Measurements from ENCODE around the gene ATP10B. TPM values are rescaled to one million over a fixed set of nuclear protein-coding genes. Genes with fewer than 3 reads are reported as not detected.

ATP10B gene
- total RNA-seq, 4 donors from 2014 or later = 9.0 to 45.9 (median 13.9) TPM

DNA sequence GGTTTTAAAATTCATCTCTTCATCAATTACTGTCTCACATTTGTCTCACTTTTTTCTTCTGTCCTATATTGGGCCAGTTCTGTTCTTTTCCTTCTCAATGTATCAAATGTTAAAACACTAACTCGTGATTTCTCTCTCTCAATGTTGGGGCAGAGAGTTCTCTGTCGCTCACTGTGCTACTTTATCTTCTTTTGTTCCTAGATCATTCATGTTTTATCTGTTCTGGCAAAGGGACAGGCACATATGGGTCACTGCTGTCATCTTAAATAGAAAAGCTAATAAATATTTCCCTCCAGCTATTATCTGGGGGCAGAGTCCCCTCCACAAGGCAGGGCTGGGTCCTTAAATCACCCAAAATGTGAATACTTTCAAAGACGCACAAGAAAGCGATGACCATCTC is 216.3 kb downstream of the ATP10B start:
- Histone ChIP-seq H3K27ac (no peak overlapping the region), H3K9me3 (no peaks in the 10 kb centered on the region), H3K27me3 (no peaks in the 10 kb centered on the region), H3K36me3 (peaks cover 0 to 71% (median 0%) of the 10 kb centered on the region in 3 donors), H3K4me1 (peaks cover 0 to 2% (median 0%) of the 10 kb centered on the region in 4 donors), H3K4me3 (no peak overlapping the region)
- DNase-seq (ENCODE audit: low spot score in 2 of 2) = no peak
- TF ChIP-seq, protein P1, sequence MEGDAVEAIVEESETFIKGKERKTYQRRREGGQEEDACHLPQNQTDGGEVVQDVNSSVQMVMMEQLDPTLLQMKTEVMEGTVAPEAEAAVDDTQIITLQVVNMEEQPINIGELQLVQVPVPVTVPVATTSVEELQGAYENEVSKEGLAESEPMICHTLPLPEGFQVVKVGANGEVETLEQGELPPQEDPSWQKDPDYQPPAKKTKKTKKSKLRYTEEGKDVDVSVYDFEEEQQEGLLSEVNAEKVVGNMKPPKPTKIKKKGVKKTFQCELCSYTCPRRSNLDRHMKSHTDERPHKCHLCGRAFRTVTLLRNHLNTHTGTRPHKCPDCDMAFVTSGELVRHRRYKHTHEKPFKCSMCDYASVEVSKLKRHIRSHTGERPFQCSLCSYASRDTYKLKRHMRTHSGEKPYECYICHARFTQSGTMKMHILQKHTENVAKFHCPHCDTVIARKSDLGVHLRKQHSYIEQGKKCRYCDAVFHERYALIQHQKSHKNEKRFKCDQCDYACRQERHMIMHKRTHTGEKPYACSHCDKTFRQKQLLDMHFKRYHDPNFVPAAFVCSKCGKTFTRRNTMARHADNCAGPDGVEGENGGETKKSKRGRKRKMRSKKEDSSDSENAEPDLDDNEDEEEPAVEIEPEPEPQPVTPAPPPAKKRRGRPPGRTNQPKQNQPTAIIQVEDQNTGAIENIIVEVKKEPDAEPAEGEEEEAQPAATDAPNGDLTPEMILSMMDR (IDR thresholded peaks at IDR 0.05) = no peak
- no peak for TF ChIP-seq POLR2A (IDR thresholded peaks at IDR 0.05)
- no peak for TF ChIP-seq EP300 (IDR thresholded peaks at IDR 0.05)
- 83 to 85% methylated on average over 4 of the region's 4 CpGs for WGBS, 2 donors

- TF ChIP-seq, protein P1 (IDR thresholded peaks at IDR 0.05) = no peak
- Histone ChIP-seq H3K36me3 (peaks cover 0 to 69% (median 0%) of the 10 kb centered on the region in 3 donors), H3K4me1 (peaks cover 0 to 8% (median 0%) of the 10 kb centered on the region in 4 donors), H3K27ac (no peak overlapping the region), H3K4me3 (no peak overlapping the region), H3K9me3 (no peaks in the 10 kb centered on the region), H3K27me3 (no peaks in the 10 kb centered on the region)
- WGBS, 2 donors = 73 to 80% methylated on average over 4 of the region's 4 CpGs
- DNase-seq (ENCODE audit: low spot score in 2 of 2) = no peak
Observed at GRCh38 chr5:160635046-160635445, 217.0 kb downstream of the ATP10B start.

DNA sequence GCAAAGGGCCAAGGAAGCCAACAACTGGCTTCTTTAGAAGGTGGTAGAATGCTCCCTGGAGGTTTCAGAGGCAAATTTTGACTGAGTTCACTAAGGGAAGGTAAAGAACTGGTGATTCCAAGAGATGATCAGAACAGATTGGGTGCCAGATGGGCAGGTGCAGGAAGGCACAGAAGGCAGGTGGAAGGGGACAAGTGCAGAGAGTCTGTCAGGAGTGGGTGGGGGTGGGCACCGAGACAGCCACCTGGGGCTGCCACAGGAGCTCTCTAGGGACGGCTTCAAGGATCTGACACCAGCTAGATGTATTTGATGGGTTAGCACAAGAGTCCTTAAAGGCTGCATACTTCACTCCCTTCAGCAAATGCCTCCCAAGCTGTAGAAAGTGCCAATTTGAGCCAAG is 223.0 kb downstream of the ATP10B start:
- Histone ChIP-seq H3K9me3 (no peaks in the 10 kb centered on the region), H3K27me3 (no peaks in the 10 kb centered on the region), H3K4me3 (no peak overlapping the region), H3K4me1 (peaks cover 0 to 20% (median 3%) of the 10 kb centered on the region in 4 donors), H3K36me3 (peaks cover 0 to 20% (median 0%) of the 10 kb centered on the region in 3 donors), H3K27ac (no peak overlapping the region)
- TF ChIP-seq, protein P1 (IDR thresholded peaks at IDR 0.05) = no peak
- TF ChIP-seq EP300 (IDR thresholded peaks at IDR 0.05) (no peak), POLR2A (IDR thresholded peaks at IDR 0.05) (no peak)
- 83 to 87% methylated on average over 2 of the region's 2 CpGs for WGBS, 2 donors
- DNase-seq (ENCODE audit: low spot score in 2 of 2) = no peak

GRCh38 chr5:160628619-160628968 is 223.4 kb downstream of the ATP10B start:
- TF ChIP-seq EP300 (IDR thresholded peaks at IDR 0.05) = no peak
- no peak for TF ChIP-seq POLR2A (IDR thresholded peaks at IDR 0.05)
- TF ChIP-seq, protein P1 (IDR thresholded peaks at IDR 0.05) = no peak
- Histone ChIP-seq H3K36me3 (peaks cover 0 to 16% (median 0%) of the 10 kb centered on the region in 3 donors), H3K27me3 (no peaks in the 10 kb centered on the region), H3K9me3 (no peaks in the 10 kb centered on the region), H3K4me3 (no peak overlapping the region), H3K4me1 (peaks cover 0 to 20% (median 3%) of the 10 kb centered on the region in 4 donors), H3K27ac (no peak overlapping the region)
- 31 to 33% methylated on average over 1 of the region's 1 CpG for WGBS, 2 donors
- no peak for DNase-seq (ENCODE audit: low spot score in 2 of 2)

GRCh38 chr5:160627921-160628618 is 223.9 kb downstream of the ATP10B start:
- TF ChIP-seq EP300 (IDR thresholded peaks at IDR 0.05) = no peak
- TF ChIP-seq, protein P1 (IDR thresholded peaks at IDR 0.05) = no peak
- no peak for TF ChIP-seq POLR2A (IDR thresholded peaks at IDR 0.05)
- H3K4me1 ChIP-seq = peaks cover 0 to 20% (median 3%) of the 10 kb centered on the region in 4 donors
- 42% methylated on average over 5 of the region's 5 CpGs for WGBS, 2 donors
- peaks cover 0 to 13% (median 0%) of the 10 kb centered on the region in 3 donors for H3K36me3 ChIP-seq
- no peak overlapping the region for H3K4me3 ChIP-seq
- no peak for DNase-seq (ENCODE audit: low spot score in 2 of 2)
- H3K27ac ChIP-seq = no peak overlapping the region
- H3K9me3 ChIP-seq = no peaks in the 10 kb centered on the region
- no peaks in the 10 kb centered on the region for H3K27me3 ChIP-seq

All from tibial nerve (tissue), 4 donors.